H9 (cell line): ENCODE measurements around the gene DPPA2. TPM values are rescaled to one million over a fixed set of nuclear protein-coding genes. Genes with fewer than 3 reads are reported as not detected.

Experiments used
- DNase-seq: peaks from one replicate; pipeline ENCODE4 v3.0.0-alpha.2; 2017
- H2AFZ ChIP-seq: one replicate; pipeline ENCODE4 v1.6.1; 2013; ENCODE audit warnings: mild to moderate bottlenecking, low read length, control low read depth, moderate library complexity
- H2AK5ac ChIP-seq: 2 replicates; pipeline ENCODE4 v1.6.1; 2013; ENCODE audit warnings: low read length, control low read depth, mixed read lengths; ENCODE audit not compliant: insufficient read length
- H2BK120ac ChIP-seq: one replicate; pipeline ENCODE4 v1.6.1; 2013; ENCODE audit warnings: low read depth, mild to moderate bottlenecking, low read length, control low read depth, inconsistent platforms; ENCODE audit not compliant: poor library complexity, severe bottlenecking
- H2BK12ac ChIP-seq: 2 replicates; pipeline ENCODE4 v1.6.1; 2013; ENCODE audit warnings: low read length, control low read depth, mixed read lengths, low read depth; ENCODE audit not compliant: insufficient read length
- H2BK15ac ChIP-seq: 2 replicates; pipeline ENCODE4 v1.6.1; 2013; ENCODE audit warnings: low read depth, low read length, control low read depth
- H2BK20ac ChIP-seq: one replicate; pipeline ENCODE4 v1.6.1; 2013; ENCODE audit warnings: low read depth, mild to moderate bottlenecking, low read length, control low read depth, inconsistent platforms; ENCODE audit not compliant: poor library complexity, severe bottlenecking
- H2BK5ac ChIP-seq: 2 replicates; pipeline ENCODE4 v1.6.1; 2013; ENCODE audit warnings: low read length, control low read depth, mixed read lengths; ENCODE audit not compliant: insufficient read length
- H3K14ac ChIP-seq: 2 replicates; pipeline ENCODE4 v1.6.1; 2013; ENCODE audit warnings: low read length, control low read depth; ENCODE audit not compliant: insufficient read depth
- H3K18ac ChIP-seq: 2 replicates; pipeline ENCODE4 v1.6.1; 2013; ENCODE audit warnings: low read depth, mild to moderate bottlenecking, mixed read lengths, low read length, control low read depth; ENCODE audit not compliant: insufficient read length
- H3K23ac ChIP-seq: 2 replicates; pipeline ENCODE4 v1.6.1; 2013; ENCODE audit warnings: low read length, control low read depth, mixed read lengths, low read depth; ENCODE audit not compliant: insufficient read length
- H3K23me2 ChIP-seq: 2 replicates; pipeline ENCODE4 v1.6.1; 2013; ENCODE audit warnings: low read depth, mild to moderate bottlenecking, mixed read lengths, low read length, control low read depth; ENCODE audit not compliant: insufficient read length, poor library complexity, severe bottlenecking
- H3K27ac ChIP-seq: 2 replicates; pipeline ENCODE4 v1.5.1; 2013; ENCODE audit warnings: low read length, control low read depth, mixed read lengths, low read depth; ENCODE audit not compliant: insufficient read length
- H3K27me3 ChIP-seq: 2 replicates; pipeline ENCODE4 v1.6.1; 2013; ENCODE audit warnings: low read length, control low read depth, inconsistent platforms; ENCODE audit not compliant: insufficient read depth
- H3K4ac ChIP-seq: 2 replicates; pipeline ENCODE4 v1.6.1; 2013; ENCODE audit warnings: low read depth, mild to moderate bottlenecking, control low read depth, inconsistent platforms, low read length, moderate library complexity
- H3K4me1 ChIP-seq: 2 replicates; pipeline ENCODE4 v1.6.1; 2013; ENCODE audit warnings: low read length, control low read depth, inconsistent platforms; ENCODE audit not compliant: insufficient read depth
- H3K4me2 ChIP-seq: 2 replicates; pipeline ENCODE4 v1.6.1; 2013; ENCODE audit warnings: low read length, control low read depth, mixed read lengths; ENCODE audit not compliant: insufficient read length, insufficient read depth
- H3K56ac ChIP-seq: 2 replicates; pipeline ENCODE4 v1.6.1; 2013; ENCODE audit warnings: low read depth, mild to moderate bottlenecking, mixed read lengths, low read length, control low read depth; ENCODE audit not compliant: insufficient read length
- H3K79me1 ChIP-seq: 2 replicates; pipeline ENCODE4 v1.6.1; 2013; ENCODE audit warnings: low read depth, mild to moderate bottlenecking, moderate library complexity, low read length, control low read depth, inconsistent platforms; ENCODE audit not compliant: insufficient read depth, poor library complexity, severe bottlenecking
- H3K79me2 ChIP-seq: 2 replicates; pipeline ENCODE4 v1.6.1; 2013; ENCODE audit warnings: low read length, control low read depth, inconsistent platforms; ENCODE audit not compliant: insufficient read depth
- H3K9ac ChIP-seq: 2 replicates; pipeline ENCODE4 v1.6.1; 2013; ENCODE audit warnings: low read length, control low read depth, mixed read lengths; ENCODE audit not compliant: insufficient read length; ENCODE audit errors: extremely low read depth
- H3K9me3 ChIP-seq: one replicate; pipeline ENCODE4 v1.6.1; 2013; ENCODE audit warnings: low read depth, low read length, inconsistent platforms; ENCODE audit not compliant: control insufficient read depth
- H3T11ph ChIP-seq: one replicate; pipeline ENCODE4 v1.6.1; 2013; ENCODE audit warnings: mild to moderate bottlenecking, low read length, control low read depth, inconsistent platforms
- H4K20me1 ChIP-seq: one replicate; pipeline ENCODE4 v1.6.1; 2013; ENCODE audit not compliant: control insufficient read depth, insufficient read length, insufficient read depth
- H4K5ac ChIP-seq: 2 replicates; pipeline ENCODE4 v1.6.1; 2013; ENCODE audit warnings: low read depth, mild to moderate bottlenecking, mixed read lengths, low read length, control low read depth; ENCODE audit not compliant: insufficient read length
- H4K8ac ChIP-seq: replicated peaks from 2 replicates; pipeline ENCODE4 v1.6.1; 2013; ENCODE audit warnings: low read length, control low read depth, mixed read lengths, low read depth; ENCODE audit not compliant: insufficient read length
- H4K91ac ChIP-seq: 2 replicates; pipeline ENCODE4 v1.6.1; 2013; ENCODE audit warnings: low read depth, mild to moderate bottlenecking, moderate library complexity, mixed read lengths, low read length, control low read depth; ENCODE audit not compliant: insufficient read length
- H3K27ac Mint-ChIP-seq, 3 experiments: 2 replicates in 2 of 3; 3 replicates in 1 of 3; pipeline ENCODE4 v1.8.0; 2020 to 2021; ENCODE audit warnings: mixed read lengths in 3 of 3, mild to moderate bottlenecking in 1 of 3, moderate library complexity in 1 of 3
- H3K27me3 Mint-ChIP-seq: 2 replicates; pipeline ENCODE4 v1.8.0; 2021; ENCODE audit warnings: low read depth, mild to moderate bottlenecking, moderate library complexity, mixed read lengths
- H3K36me3 Mint-ChIP-seq, 3 experiments: 2 replicates in 2 of 3; 3 replicates in 1 of 3; pipeline ENCODE4 v1.8.0; 2020 to 2021; ENCODE audit warnings: low read depth in 3 of 3, mixed read lengths in 3 of 3; ENCODE audit not compliant: insufficient read depth in 1 of 3
- H3K4me1 Mint-ChIP-seq, 2 experiments: 2 replicates each; pipeline ENCODE4 v1.8.0; 2020; ENCODE audit warnings: mixed read lengths in 2 of 2
- H3K4me3 Mint-ChIP-seq, 2 experiments: 2 replicates in 1 of 2; 3 replicates in 1 of 2; pipeline ENCODE4 v1.8.0; 2020 to 2021; ENCODE audit warnings: mild to moderate bottlenecking in 2 of 2, mixed read lengths in 2 of 2, moderate library complexity in 1 of 2
- H3K9me3 Mint-ChIP-seq, 2 experiments: 2 replicates in 1 of 2; 3 replicates in 1 of 2; pipeline ENCODE4 v1.8.0; 2020; ENCODE audit warnings: mild to moderate bottlenecking in 2 of 2, mixed read lengths in 2 of 2, moderate library complexity in 1 of 2
- CTCF ChIP-seq: fragments of 200-600 bp; sonication (generic); conservative IDR thresholded peaks from 3 replicates; pipeline ENCODE4 v1.8.0; 2021; ENCODE audit warnings: antibody characterized with exemption, mild to moderate bottlenecking
- WGBS: extraction: QIAGEN DNeasy Blood & Tissue Kit; methylation state at CpG from one replicate; pipeline ENCODE4 v1.1.7; 2013; ENCODE audit warnings: missing lambda C conversion rate, low lambda C conversion rate, mixed read lengths; ENCODE audit not compliant: insufficient read length; ENCODE audit errors: extremely low coverage; 5-methylcytosine and 5-hydroxymethylcytosine counted together
- total RNA-seq: library from RNA; stranded (reverse); gene quantifications from 2 replicates; pipeline ENCODE4 v1.2.1, GENCODE V29; 2021

DPPA2 gene
- total RNA-seq, 1 experiment from 2014 or later, result 3.2 TPM

GRCh38 chr3:109339197-109339596 is 22.9 kb upstream of the DPPA2 start:
- Histone ChIP-seq H2BK15ac (no peak overlapping the region), H2AK5ac (no peak overlapping the region), H3K23me2 (peaks cover 10% of the 10 kb centered on the region), H2BK12ac (no peak overlapping the region), H3K4ac (no peak overlapping the region), H2BK120ac (no peak overlapping the region), H3K56ac (no peak overlapping the region), H4K8ac (no peak overlapping the region), H3K23ac (no peak overlapping the region), H3K18ac (no peak overlapping the region), H3K4me1 (no peaks in the 10 kb centered on the region), H3K27me3 (no peaks in the 10 kb centered on the region), H4K91ac (no peak overlapping the region), H4K5ac (no peak overlapping the region), H3K4me2 (peak overlapping the region; percentile 61), H3K79me1 (peaks cover 4% of the 10 kb centered on the region), H3K9ac (peak overlapping the region; percentile 61), H3T11ph (no peak overlapping the region), H2BK20ac (no peak overlapping the region), H2AFZ (no peak overlapping the region), H3K9me3 (no peaks in the 10 kb centered on the region), H3K27ac (no peak overlapping the region), H3K79me2 (peaks cover 39% of the 10 kb centered on the region; the same call in 1 of the 2 replicates), H4K20me1 (no peaks in the 10 kb centered on the region), H2BK5ac (no peak overlapping the region), H3K14ac (no peak overlapping the region)
- Mint-ChIP-seq H3K4me3 (peak overlapping the region; percentile 93 to 99), H3K36me3 (peaks cover 50 to 56% (median 53%) of the 10 kb centered on the region in 3 experiments), H3K9me3 (peaks cover 14 to 17% of the 10 kb centered on the region in 2 experiments; a peak in 4 of 5 replicates), H3K27ac (peak overlapping the region; percentile 87 to 99 (median 92)), H3K4me1 (peaks cover 29 to 35% of the 10 kb centered on the region in 2 experiments), H3K27me3 (peaks cover 1% of the 10 kb centered on the region; the same call in 1 of the 2 replicates)
- no CpG with 5 or more reads among the region's 3 CpGs for WGBS
- no peak for TF ChIP-seq CTCF
- no peak for DNase-seq
